Tibial nerve (tissue), 4 donors: ENCODE data around the gene LRRC49.

Source experiments
- EP300 ChIP-seq, 2 donors: sonication (generic); formaldehyde crosslinking; IDR thresholded peaks; one replicate each; pipeline ENCODE4 v1.6.1; 2017; ENCODE audit warnings: antibody characterized with exemption in 2 of 2, mild to moderate bottlenecking in 1 of 2
- POLR2A ChIP-seq, 2 donors: fragments of 450-650 bp; IDR thresholded peaks; one replicate each; pipeline ENCODE4 v1.6.1; 2017; ENCODE audit warnings: antibody characterized with exemption in 2 of 2, mild to moderate bottlenecking in 2 of 2, moderate library complexity in 2 of 2
- TF ChIP-seq, protein P1 (sequence below), 5 experiments: fragments of 200-600 bp in 3 of 5; fragments of 450-650 bp in 2 of 5; sonication (generic) in 3 of 5; IDR thresholded peaks; one replicate each; pipeline ENCODE4 v1.5.1; 2016 to 2019; ENCODE audit warnings: antibody characterized with exemption in 5 of 5, mild to moderate bottlenecking in 3 of 5, moderate library complexity in 2 of 5

DNA sequence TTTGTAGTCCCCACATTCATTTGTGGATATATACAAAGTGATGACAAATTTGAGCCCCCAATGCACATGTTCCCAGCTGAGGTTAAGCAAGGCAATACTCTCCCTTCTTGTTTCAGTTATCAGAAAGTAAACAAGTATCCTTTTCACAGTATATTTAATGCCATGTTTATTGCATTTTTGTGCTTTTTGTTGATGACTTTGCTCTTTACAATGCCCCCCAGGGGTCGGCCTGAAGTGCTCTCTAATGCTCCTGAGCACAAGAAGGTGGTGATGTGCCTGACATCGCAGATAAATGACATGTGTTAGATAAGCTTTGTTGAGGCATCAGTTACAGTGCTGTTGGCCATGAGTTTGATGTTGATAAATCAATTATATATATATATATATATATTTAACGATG is 165.0 kb downstream of the LRRC49 start:
- TF ChIP-seq POLR2A (IDR thresholded peaks at IDR 0.05), result no peak
- TF ChIP-seq, protein P1, sequence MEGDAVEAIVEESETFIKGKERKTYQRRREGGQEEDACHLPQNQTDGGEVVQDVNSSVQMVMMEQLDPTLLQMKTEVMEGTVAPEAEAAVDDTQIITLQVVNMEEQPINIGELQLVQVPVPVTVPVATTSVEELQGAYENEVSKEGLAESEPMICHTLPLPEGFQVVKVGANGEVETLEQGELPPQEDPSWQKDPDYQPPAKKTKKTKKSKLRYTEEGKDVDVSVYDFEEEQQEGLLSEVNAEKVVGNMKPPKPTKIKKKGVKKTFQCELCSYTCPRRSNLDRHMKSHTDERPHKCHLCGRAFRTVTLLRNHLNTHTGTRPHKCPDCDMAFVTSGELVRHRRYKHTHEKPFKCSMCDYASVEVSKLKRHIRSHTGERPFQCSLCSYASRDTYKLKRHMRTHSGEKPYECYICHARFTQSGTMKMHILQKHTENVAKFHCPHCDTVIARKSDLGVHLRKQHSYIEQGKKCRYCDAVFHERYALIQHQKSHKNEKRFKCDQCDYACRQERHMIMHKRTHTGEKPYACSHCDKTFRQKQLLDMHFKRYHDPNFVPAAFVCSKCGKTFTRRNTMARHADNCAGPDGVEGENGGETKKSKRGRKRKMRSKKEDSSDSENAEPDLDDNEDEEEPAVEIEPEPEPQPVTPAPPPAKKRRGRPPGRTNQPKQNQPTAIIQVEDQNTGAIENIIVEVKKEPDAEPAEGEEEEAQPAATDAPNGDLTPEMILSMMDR (IDR thresholded peaks at IDR 0.05), result no peak
- TF ChIP-seq EP300 (IDR thresholded peaks at IDR 0.05), result no peak
